Astrocyte (in vitro differentiated cells and primary cell): ENCODE results near the gene KCNJ12. TPM values are rescaled to one million over a fixed set of nuclear protein-coding genes. Genes with fewer than 3 reads are reported as not detected.

Experiments
- DNase-seq: peaks from one replicate; pipeline ENCODE4 v3.0.0-alpha.2; 2010; ENCODE audit warnings: low read depth
- FAIRE-seq: peaks from 2 replicates; lab custom pipeline; 2011; peaks lifted over from hg19 to GRCh38; lab: Jason Lieb, UNC
- H2AFZ ChIP-seq: 2 replicates; pipeline ENCODE4 v1.6.0; 2012; ENCODE audit warnings: low read depth, low read length, inconsistent platforms
- H3K27ac ChIP-seq: 2 replicates; pipeline ENCODE4 v1.5.1; 2011; ENCODE audit warnings: low read depth, low read length, inconsistent platforms
- H3K27me3 ChIP-seq: 2 replicates; pipeline ENCODE4 v1.6.0; 2011; ENCODE audit warnings: low read length, inconsistent platforms; ENCODE audit not compliant: insufficient read depth
- H3K36me3 ChIP-seq: 2 replicates; pipeline ENCODE4 v1.5.1; 2011; ENCODE audit warnings: low read length, inconsistent platforms; ENCODE audit not compliant: insufficient read depth
- H3K4me1 ChIP-seq: 2 replicates; pipeline ENCODE4 v1.5.1; 2011; ENCODE audit warnings: low read length, inconsistent platforms; ENCODE audit not compliant: insufficient read depth
- H3K4me2 ChIP-seq: 2 replicates; pipeline ENCODE4 v1.6.0; 2012; ENCODE audit warnings: low read length, inconsistent platforms
- H3K4me3 ChIP-seq: 2 replicates; pipeline ENCODE4 v1.5.1; 2011; ENCODE audit warnings: low read depth, mild to moderate bottlenecking, low read length, inconsistent platforms; ENCODE audit not compliant: insufficient read depth
- H3K79me2 ChIP-seq: 2 replicates; pipeline ENCODE4 v1.6.0; 2012; ENCODE audit warnings: mild to moderate bottlenecking, low read length, inconsistent platforms; ENCODE audit not compliant: insufficient read depth
- H3K9ac ChIP-seq: 2 replicates; pipeline ENCODE4 v1.6.0; 2012; ENCODE audit warnings: mild to moderate bottlenecking, low read length, inconsistent platforms
- H3K9me3 ChIP-seq: 2 replicates; pipeline ENCODE4 v1.5.1; 2012; ENCODE audit warnings: low read depth, mild to moderate bottlenecking, low read length, inconsistent platforms; ENCODE audit not compliant: insufficient read depth
- H4K20me1 ChIP-seq: 2 replicates; pipeline ENCODE4 v1.6.0; 2012; ENCODE audit warnings: low read length, inconsistent platforms; ENCODE audit not compliant: insufficient read depth
- H3K27ac Mint-ChIP-seq: one replicate; pipeline ENCODE4 v1.8.0; 2021; ENCODE audit warnings: mild to moderate bottlenecking, mixed read lengths; ENCODE audit not compliant: unreplicated experiment
- H3K27me3 Mint-ChIP-seq: one replicate; pipeline ENCODE4 v1.8.0; 2021; ENCODE audit warnings: low read depth, mixed read lengths; ENCODE audit not compliant: unreplicated experiment
- H3K36me3 Mint-ChIP-seq: one replicate; pipeline ENCODE4 v1.8.0; 2021; ENCODE audit warnings: low read depth, mixed read lengths; ENCODE audit not compliant: unreplicated experiment
- H3K4me1 Mint-ChIP-seq: one replicate; pipeline ENCODE4 v1.8.0; 2021; ENCODE audit warnings: low read depth, mixed read lengths; ENCODE audit not compliant: unreplicated experiment
- H3K4me3 Mint-ChIP-seq: one replicate; pipeline ENCODE4 v1.8.0; 2021; ENCODE audit warnings: mild to moderate bottlenecking, moderate library complexity, mixed read lengths; ENCODE audit not compliant: unreplicated experiment
- H3K9me3 Mint-ChIP-seq: one replicate; pipeline ENCODE4 v1.8.0; 2021; ENCODE audit warnings: mild to moderate bottlenecking, mixed read lengths; ENCODE audit not compliant: unreplicated experiment
- CTCF ChIP-seq: IDR thresholded peaks from 2 replicates; pipeline ENCODE4 v1.5.1; 2011; ENCODE audit warnings: low read depth, mild to moderate bottlenecking, inconsistent platforms, low read length, moderate library complexity; ENCODE audit not compliant: insufficient read depth
- EZH2 ChIP-seq: IDR thresholded peaks from 2 replicates; pipeline ENCODE4 v1.6.1; 2012; ENCODE audit warnings: mild to moderate bottlenecking, low read length, inconsistent platforms; ENCODE audit not compliant: insufficient read depth
- total RNA-seq: library from RNA; stranded (reverse); gene quantifications from 2 replicates; pipeline ENCODE4 v1.2.1, GENCODE V29; 2021

KCNJ12 gene
- total RNA-seq, 1 donor from 2014 or later, result 1.2 TPM

- Histone ChIP-seq H3K4me1 (peaks cover 8% of the 10 kb centered on the region), H3K79me2 (no peaks in the 10 kb centered on the region), H2AFZ (no peak overlapping the region), H3K9me3 (no peaks in the 10 kb centered on the region), H4K20me1 (peaks cover 3% of the 10 kb centered on the region), H3K27me3 (peaks cover 30% of the 10 kb centered on the region), H3K4me2 (no peak overlapping the region), H3K27ac (no peak overlapping the region), H3K4me3 (no peak overlapping the region), H3K9ac (no peak overlapping the region), H3K36me3 (no peaks in the 10 kb centered on the region)
- FAIRE-seq (no peak), DNase-seq (no peak)
- TF ChIP-seq EZH2 (no peak), CTCF (no peak)
- H3K36me3 Mint-ChIP-seq, result no peaks in the 10 kb centered on the region
- H3K4me1 Mint-ChIP-seq, result peaks cover 2% of the 10 kb centered on the region
- no peak overlapping the region for H3K4me3 Mint-ChIP-seq
- H3K27me3 Mint-ChIP-seq, result peaks cover 52% of the 10 kb centered on the region
- H3K9me3 Mint-ChIP-seq, result no peaks in the 10 kb centered on the region
- H3K27ac Mint-ChIP-seq, result no peak overlapping the region
Observed at GRCh38 chr17:21373696-21374440, 2.3 kb upstream of the KCNJ12 start.

GRCh38 chr17:21374441-21375161, 1.6 kb upstream of the KCNJ12 start:
- Histone ChIP-seq H4K20me1 (peaks cover 3% of the 10 kb centered on the region), H3K79me2 (no peaks in the 10 kb centered on the region), H3K4me1 (peaks cover 8% of the 10 kb centered on the region), H3K4me2 (no peak overlapping the region), H3K9me3 (no peaks in the 10 kb centered on the region), H3K36me3 (no peaks in the 10 kb centered on the region), H3K27me3 (peaks cover 34% of the 10 kb centered on the region), H3K9ac (no peak overlapping the region), H3K27ac (no peak overlapping the region), H2AFZ (no peak overlapping the region), H3K4me3 (no peak overlapping the region)
- peaks cover 55% of the 10 kb centered on the region for H3K27me3 Mint-ChIP-seq
- peaks cover 2% of the 10 kb centered on the region for H3K4me1 Mint-ChIP-seq
- no peak overlapping the region for H3K27ac Mint-ChIP-seq
- FAIRE-seq, result no peak
- TF ChIP-seq CTCF, result no peak
- TF ChIP-seq EZH2, result no peak
- DNase-seq, result no peak
- no peak overlapping the region for H3K4me3 Mint-ChIP-seq
- no peaks in the 10 kb centered on the region for H3K36me3 Mint-ChIP-seq
- no peaks in the 10 kb centered on the region for H3K9me3 Mint-ChIP-seq
